ENCODE results near the gene XRCC6. TPM values are rescaled to one million over a fixed set of nuclear protein-coding genes. Genes with fewer than 3 reads are reported as not detected.
"Not testable (repeated sequence)": the region's sequence is repeated elsewhere in the genome, so short reads cannot be mapped to it uniquely, and the experiment has no call there.

Gene XRCC6
- total and polyA plus RNA-seq, 2 donors (not counting 1 experiment from before 2014, with no cell fraction given) = 183 to 268 TPM

DNA sequence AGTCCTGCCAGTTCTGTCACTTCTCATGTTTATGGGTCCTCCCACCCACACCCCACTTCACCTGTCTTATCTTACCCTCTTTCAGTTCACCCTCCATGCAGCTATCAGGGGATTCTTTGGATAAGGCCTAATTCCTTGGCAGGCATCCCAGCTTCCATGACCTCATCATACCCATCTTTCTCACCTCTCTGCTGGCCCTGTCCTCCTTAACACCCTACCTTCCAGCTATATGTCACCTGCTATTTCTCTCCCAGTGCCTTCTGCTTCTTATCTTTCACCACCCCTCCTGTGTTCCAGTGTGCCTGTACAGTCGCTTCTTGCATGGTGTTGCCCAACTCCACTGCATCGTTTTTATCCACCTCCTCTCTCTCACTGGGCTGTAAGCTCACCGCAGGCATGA lies 39.3 kb downstream of the XRCC6 start:
- H3K27ac ChIP-seq (ENCODE audit: insufficient read depth, low read length) = no peak overlapping the region
- DNase-seq (ENCODE audit: low read depth in 2 of 2) = no peak

DNA sequence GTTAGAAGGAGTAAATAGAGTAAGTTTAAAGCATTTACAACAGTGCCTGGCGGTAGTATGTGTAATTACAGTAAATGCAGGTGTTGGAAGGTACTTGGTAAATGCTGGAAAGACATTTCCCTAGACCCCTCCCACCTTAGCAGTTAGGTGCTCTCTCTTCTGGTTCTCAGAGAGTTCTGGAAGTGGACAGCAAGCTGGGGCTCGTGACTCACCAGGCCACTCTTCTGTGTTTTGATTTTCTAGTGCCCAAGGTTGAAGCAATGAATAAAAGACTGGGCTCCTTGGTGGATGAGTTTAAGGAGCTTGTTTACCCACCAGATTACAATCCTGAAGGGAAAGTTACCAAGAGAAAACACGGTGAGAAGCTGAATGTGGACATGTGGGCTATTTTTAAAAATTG lies 40.0 kb downstream of the XRCC6 start:
- H3K27ac ChIP-seq (ENCODE audit: insufficient read depth, low read length) = no peak overlapping the region
- DNase-seq (ENCODE audit: low read depth in 2 of 2) = no peak
- H3K36me3 ChIP-seq (ENCODE audit: control insufficient read depth, insufficient read depth, low read length) = peaks cover 26% of the 10 kb centered on the region
- no peak overlapping the region for H3K4me2 ChIP-seq (ENCODE audit: extremely low read depth, insufficient read depth, low read length)
- no peaks in the 10 kb centered on the region for H3K27me3 ChIP-seq (ENCODE audit: control insufficient read depth, insufficient read depth, low read length)
- H3K79me2 ChIP-seq (ENCODE audit: control insufficient read depth, insufficient read depth, low read length) = no peaks in the 10 kb centered on the region
- TF ChIP-seq, protein P1, sequence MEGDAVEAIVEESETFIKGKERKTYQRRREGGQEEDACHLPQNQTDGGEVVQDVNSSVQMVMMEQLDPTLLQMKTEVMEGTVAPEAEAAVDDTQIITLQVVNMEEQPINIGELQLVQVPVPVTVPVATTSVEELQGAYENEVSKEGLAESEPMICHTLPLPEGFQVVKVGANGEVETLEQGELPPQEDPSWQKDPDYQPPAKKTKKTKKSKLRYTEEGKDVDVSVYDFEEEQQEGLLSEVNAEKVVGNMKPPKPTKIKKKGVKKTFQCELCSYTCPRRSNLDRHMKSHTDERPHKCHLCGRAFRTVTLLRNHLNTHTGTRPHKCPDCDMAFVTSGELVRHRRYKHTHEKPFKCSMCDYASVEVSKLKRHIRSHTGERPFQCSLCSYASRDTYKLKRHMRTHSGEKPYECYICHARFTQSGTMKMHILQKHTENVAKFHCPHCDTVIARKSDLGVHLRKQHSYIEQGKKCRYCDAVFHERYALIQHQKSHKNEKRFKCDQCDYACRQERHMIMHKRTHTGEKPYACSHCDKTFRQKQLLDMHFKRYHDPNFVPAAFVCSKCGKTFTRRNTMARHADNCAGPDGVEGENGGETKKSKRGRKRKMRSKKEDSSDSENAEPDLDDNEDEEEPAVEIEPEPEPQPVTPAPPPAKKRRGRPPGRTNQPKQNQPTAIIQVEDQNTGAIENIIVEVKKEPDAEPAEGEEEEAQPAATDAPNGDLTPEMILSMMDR (conservative IDR thresholded peaks at IDR 0.05 in 1 of 2, IDR thresholded peaks at IDR 0.05 in 1 of 2; ENCODE audit: low read depth in 1 of 2, low read length in 2 of 2) = no peak
- no peak for TF ChIP-seq EZH2 (IDR thresholded peaks at IDR 0.05; ENCODE audit: low read length, missing control alignments)
- H3K4me1 ChIP-seq (ENCODE audit: control insufficient read depth, extremely low read depth, insufficient read depth, low read length) = no peaks in the 10 kb centered on the region
- H3K4me3 ChIP-seq (replicated peaks in 1 of 4; ENCODE audit: control extremely low read depth in 1 of 4, insufficient read depth in 1 of 4, low read depth in 3 of 4, low read length in 4 of 4) = no peak overlapping the region
- no peaks in the 10 kb centered on the region for H4K20me1 ChIP-seq (ENCODE audit: control insufficient read depth, extremely low read depth, insufficient read depth, low read length)
- no peak overlapping the region for H2AFZ ChIP-seq (ENCODE audit: low read length)
- H3K9me3 ChIP-seq (ENCODE audit: control insufficient read depth, insufficient read depth, low read depth, low read length) = no peaks in the 10 kb centered on the region
- H3K9ac ChIP-seq (ENCODE audit: insufficient read depth, low read length) = no peak overlapping the region

More for the DNA sequence above, 39.3 kb downstream of the XRCC6 start:
- Histone ChIP-seq H3K27me3 (ENCODE audit: control insufficient read depth, insufficient read depth, low read length) (no peaks in the 10 kb centered on the region), H3K79me2 (ENCODE audit: control insufficient read depth, insufficient read depth, low read length) (no peaks in the 10 kb centered on the region), H2AFZ (ENCODE audit: low read length) (no peak overlapping the region), H3K36me3 (ENCODE audit: control insufficient read depth, insufficient read depth, low read length) (peaks cover 26% of the 10 kb centered on the region), H3K9me3 (ENCODE audit: control insufficient read depth, insufficient read depth, low read depth, low read length) (no peaks in the 10 kb centered on the region), H3K4me2 (ENCODE audit: extremely low read depth, insufficient read depth, low read length) (no peak overlapping the region), H3K9ac (ENCODE audit: insufficient read depth, low read length) (no peak overlapping the region), H4K20me1 (ENCODE audit: control insufficient read depth, extremely low read depth, insufficient read depth, low read length) (no peaks in the 10 kb centered on the region), H3K4me3 (replicated peaks in 1 of 4; ENCODE audit: control extremely low read depth in 1 of 4, insufficient read depth in 1 of 4, low read depth in 3 of 4, low read length in 4 of 4) (no peak overlapping the region), H3K4me1 (ENCODE audit: control insufficient read depth, extremely low read depth, insufficient read depth, low read length) (no peaks in the 10 kb centered on the region)
- TF ChIP-seq EZH2 (IDR thresholded peaks at IDR 0.05; ENCODE audit: low read length, missing control alignments) = no peak
- TF ChIP-seq, protein P1 (conservative IDR thresholded peaks at IDR 0.05 in 1 of 2, IDR thresholded peaks at IDR 0.05 in 1 of 2; ENCODE audit: low read depth in 1 of 2, low read length in 2 of 2) = no peak

DNA sequence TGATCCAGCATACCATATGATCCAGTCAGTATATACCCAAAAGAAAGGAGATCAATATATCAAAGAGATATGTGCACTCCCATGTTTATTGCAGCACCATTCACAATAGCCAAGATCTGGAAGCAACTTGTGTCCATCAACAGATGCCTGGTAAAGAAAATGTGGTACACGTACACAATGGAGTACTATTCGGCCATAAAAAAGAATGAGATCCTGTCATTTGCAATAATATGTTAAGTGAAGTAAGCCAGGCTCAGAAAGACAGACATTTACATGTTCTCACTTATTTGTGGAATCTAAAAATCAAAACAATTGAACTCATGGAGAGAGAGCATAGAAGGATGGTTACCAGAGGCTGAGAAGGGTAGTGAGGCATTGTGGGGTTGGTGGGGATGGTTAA lies 40.6 kb downstream of the XRCC6 start:
- H3K4me2 ChIP-seq (ENCODE audit: extremely low read depth, insufficient read depth, low read length) = no peak overlapping the region
- H3K4me1 ChIP-seq (ENCODE audit: control insufficient read depth, extremely low read depth, insufficient read depth, low read length) = peaks cover under 1% of the 10 kb centered on the region
- H3K27ac ChIP-seq (ENCODE audit: insufficient read depth, low read length) = no peak overlapping the region
- no peak for DNase-seq (ENCODE audit: low read depth in 2 of 2)
- peaks cover 26% of the 10 kb centered on the region for H3K36me3 ChIP-seq (ENCODE audit: control insufficient read depth, insufficient read depth, low read length)
- TF ChIP-seq, protein P1 (conservative IDR thresholded peaks at IDR 0.05 in 1 of 2, IDR thresholded peaks at IDR 0.05 in 1 of 2; ENCODE audit: low read depth in 1 of 2, low read length in 2 of 2) = no peak
- TF ChIP-seq EZH2 (IDR thresholded peaks at IDR 0.05; ENCODE audit: low read length, missing control alignments) = no peak
- H4K20me1 ChIP-seq (ENCODE audit: control insufficient read depth, extremely low read depth, insufficient read depth, low read length) = no peaks in the 10 kb centered on the region
- no peak overlapping the region for H2AFZ ChIP-seq (ENCODE audit: low read length)
- H3K9ac ChIP-seq (ENCODE audit: insufficient read depth, low read length) = no peak overlapping the region
- H3K4me3 ChIP-seq (replicated peaks in 1 of 4; ENCODE audit: control extremely low read depth in 1 of 4, insufficient read depth in 1 of 4, low read depth in 3 of 4, low read length in 4 of 4) = no peak overlapping the region
- no peaks in the 10 kb centered on the region for H3K79me2 ChIP-seq (ENCODE audit: control insufficient read depth, insufficient read depth, low read length)
- no peaks in the 10 kb centered on the region for H3K27me3 ChIP-seq (ENCODE audit: control insufficient read depth, insufficient read depth, low read length)
- H3K9me3 ChIP-seq (ENCODE audit: control insufficient read depth, insufficient read depth, low read depth, low read length) = no peaks in the 10 kb centered on the region

DNA sequence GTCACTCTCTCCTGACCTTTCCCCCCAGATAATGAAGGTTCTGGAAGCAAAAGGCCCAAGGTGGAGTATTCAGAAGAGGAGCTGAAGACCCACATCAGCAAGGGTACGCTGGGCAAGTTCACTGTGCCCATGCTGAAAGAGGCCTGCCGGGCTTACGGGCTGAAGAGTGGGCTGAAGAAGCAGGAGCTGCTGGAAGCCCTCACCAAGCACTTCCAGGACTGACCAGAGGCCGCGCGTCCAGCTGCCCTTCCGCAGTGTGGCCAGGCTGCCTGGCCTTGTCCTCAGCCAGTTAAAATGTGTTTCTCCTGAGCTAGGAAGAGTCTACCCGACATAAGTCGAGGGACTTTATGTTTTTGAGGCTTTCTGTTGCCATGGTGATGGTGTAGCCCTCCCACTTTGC lies 42.5 kb downstream of the XRCC6 start:
- H3K4me2 ChIP-seq (ENCODE audit: extremely low read depth, insufficient read depth, low read length); H3K4me1 ChIP-seq (ENCODE audit: control insufficient read depth, extremely low read depth, insufficient read depth, low read length); H3K79me2 ChIP-seq (ENCODE audit: control insufficient read depth, insufficient read depth, low read length); H3K9ac ChIP-seq (ENCODE audit: insufficient read depth, low read length); H3K27ac ChIP-seq (ENCODE audit: insufficient read depth, low read length); H3K27me3 ChIP-seq (ENCODE audit: control insufficient read depth, insufficient read depth, low read length); H4K20me1 ChIP-seq (ENCODE audit: control insufficient read depth, extremely low read depth, insufficient read depth, low read length); H3K4me3 ChIP-seq (replicated peaks in 1 of 4; ENCODE audit: control extremely low read depth in 1 of 4, insufficient read depth in 1 of 4, low read depth in 3 of 4, low read length in 4 of 4); H3K9me3 ChIP-seq (ENCODE audit: control insufficient read depth, insufficient read depth, low read depth, low read length); DNase-seq (ENCODE audit: low read depth in 2 of 2); H2AFZ ChIP-seq (ENCODE audit: low read length): not testable (repeated sequence)
- H3K36me3 ChIP-seq (ENCODE audit: control insufficient read depth, insufficient read depth, low read length) = peaks cover 19% of the 10 kb centered on the region
